ENCODE measurements around the gene ASIC3. TPM values are rescaled to one million over a fixed set of nuclear protein-coding genes. Genes with fewer than 3 reads are reported as not detected.

Gene ASIC3
- total and polyA plus RNA-seq, 2 experiments from 2014 or later = 2.1 to 4.5 TPM

- H3K79me2 ChIP-seq = no peaks in the 10 kb centered on the region
- no peaks in the 10 kb centered on the region for H4K20me1 ChIP-seq (ENCODE audit: insufficient read depth, poor library complexity, severe bottlenecking)
- no peaks in the 10 kb centered on the region for H3K36me3 ChIP-seq (replicated peaks; ENCODE audit: insufficient read depth, low read depth)
- H3K9me3 ChIP-seq (ENCODE audit: low read depth) = no peaks in the 10 kb centered on the region
- TF ChIP-seq EZH2phosphoT487 (IDR thresholded peaks at IDR 0.05; ENCODE audit: low read depth, severe bottlenecking, unreplicated experiment) (no peak), CTCF (IDR thresholded peaks at IDR 0.05; ENCODE audit: poor library complexity) (no peak), EZH2 (IDR thresholded peaks at IDR 0.05; ENCODE audit: borderline replicate concordance) (no peak)
- H3K4me1 ChIP-seq (ENCODE audit: insufficient read depth) = peaks cover 33% of the 10 kb centered on the region
- peaks cover 33% of the 10 kb centered on the region for H3K27me3 ChIP-seq
- no peaks in the 10 kb centered on the region for H3K9me2 ChIP-seq (replicated peaks; ENCODE audit: insufficient read depth)
- DNase-seq (ENCODE audit: low spot score) = no peak
- 90% methylated on average over 7 of the region's 8 CpGs for WGBS (ENCODE audit: low lambda C conversion rate, missing lambda C conversion rate)
- H2AFZ ChIP-seq = no peak overlapping the region
- no peak overlapping the region for H3K4me2 ChIP-seq
- H3K4me3 ChIP-seq = no peak overlapping the region
- no peak overlapping the region for H3K27ac ChIP-seq
Observed at GRCh38 chr7:151016505-151016904, 31.8 kb upstream of the ASIC3 start.

- no peak for DNase-seq (ENCODE audit: low spot score)
- no peaks in the 10 kb centered on the region for H3K9me2 ChIP-seq (replicated peaks; ENCODE audit: insufficient read depth)
- TF ChIP-seq CTCF (IDR thresholded peaks at IDR 0.05; ENCODE audit: poor library complexity) (no peak), EZH2phosphoT487 (IDR thresholded peaks at IDR 0.05; ENCODE audit: low read depth, severe bottlenecking, unreplicated experiment) (no peak), EZH2 (IDR thresholded peaks at IDR 0.05; ENCODE audit: borderline replicate concordance) (no peak)
- no peak overlapping the region for H3K4me2 ChIP-seq
- 92% methylated on average over 14 of the region's 15 CpGs for WGBS (ENCODE audit: low lambda C conversion rate, missing lambda C conversion rate)
- no peaks in the 10 kb centered on the region for H3K9me3 ChIP-seq (ENCODE audit: low read depth)
- H2AFZ ChIP-seq = no peak overlapping the region
- no peaks in the 10 kb centered on the region for H4K20me1 ChIP-seq (ENCODE audit: insufficient read depth, poor library complexity, severe bottlenecking)
- peaks cover 30% of the 10 kb centered on the region for H3K4me1 ChIP-seq (ENCODE audit: insufficient read depth)
- peaks cover 33% of the 10 kb centered on the region for H3K27me3 ChIP-seq
- H3K4me3 ChIP-seq = no peak overlapping the region
- no peaks in the 10 kb centered on the region for H3K79me2 ChIP-seq
- no peaks in the 10 kb centered on the region for H3K36me3 ChIP-seq (replicated peaks; ENCODE audit: insufficient read depth, low read depth)
- no peak overlapping the region for H3K27ac ChIP-seq
Observed at GRCh38 chr7:151016942-151017341, 31.4 kb upstream of the ASIC3 start.

- Histone ChIP-seq H3K4me2 (peak overlapping the region; percentile 78), H3K79me2 (no peaks in the 10 kb centered on the region), H3K4me3 (no peak overlapping the region), H3K36me3 (replicated peaks; ENCODE audit: insufficient read depth, low read depth) (no peaks in the 10 kb centered on the region), H3K4me1 (ENCODE audit: insufficient read depth) (peaks cover 27% of the 10 kb centered on the region), H3K9me2 (replicated peaks; ENCODE audit: insufficient read depth) (no peaks in the 10 kb centered on the region), H2AFZ (no peak overlapping the region), H3K9me3 (ENCODE audit: low read depth) (no peaks in the 10 kb centered on the region), H3K27ac (no peak overlapping the region), H3K27me3 (peaks cover 33% of the 10 kb centered on the region), H4K20me1 (ENCODE audit: insufficient read depth, poor library complexity, severe bottlenecking) (no peaks in the 10 kb centered on the region)
- 64% methylated on average over 13 of the region's 13 CpGs for WGBS (ENCODE audit: low lambda C conversion rate, missing lambda C conversion rate)
- TF ChIP-seq EZH2phosphoT487 (IDR thresholded peaks at IDR 0.05; ENCODE audit: low read depth, severe bottlenecking, unreplicated experiment) (no peak), CTCF (IDR thresholded peaks at IDR 0.05; ENCODE audit: poor library complexity) (no peak)
- DNase-seq (ENCODE audit: low spot score) = no peak
Observed at GRCh38 chr7:151017370-151017952, 30.9 kb upstream of the ASIC3 start.
